Measurements from ENCODE around the gene MBOAT2. TPM values are rescaled to one million over a fixed set of nuclear protein-coding genes. Genes with fewer than 3 reads are reported as not detected.

Gene MBOAT2
- total and polyA plus RNA-seq, 2 experiments from 2014 or later = 15.9 to 22.7 TPM

- H3K9me2 ChIP-seq (ENCODE audit: insufficient read depth) = no peaks in the 10 kb centered on the region
- DNase-seq (ENCODE audit: low spot score) (no peak), ATAC-seq (no peak)
- peaks cover 23% of the 10 kb centered on the region for H4K20me1 ChIP-seq (replicated peaks; ENCODE audit: insufficient read depth)
- H3K36me3 Mint-ChIP-seq (ENCODE audit: low read depth) = peaks cover 11% of the 10 kb centered on the region
- H3K79me2 ChIP-seq (replicated peaks; ENCODE audit: insufficient read depth) = peaks cover 51% of the 10 kb centered on the region
- H3K27me3 ChIP-seq (ENCODE audit: insufficient read depth) = peaks cover 16% of the 10 kb centered on the region; the same call in 1 of the 2 replicates
- no peaks in the 10 kb centered on the region for H3K36me3 ChIP-seq (ENCODE audit: insufficient read depth)
- H3K9me3 Mint-ChIP-seq = 0 out of 3 replicates have a peak, but pooled peaks cover 7% of the 10 kb centered on the region
- peak overlapping the region; percentile 89 for H3K4me2 ChIP-seq
- no peak overlapping the region for H3K27ac Mint-ChIP-seq
- H3K4me1 ChIP-seq (ENCODE audit: insufficient read depth) = peaks cover 21% of the 10 kb centered on the region
- H3K27ac ChIP-seq (ENCODE audit: low read depth) = no peak overlapping the region
- H3F3A ChIP-seq (replicated peaks; ENCODE audit: low read depth) = 0 out of 2 replicates have a peak, but pooled peaks cover 4% of the 10 kb centered on the region
- H3K4me3 Mint-ChIP-seq = peak overlapping the region; percentile 87
- no peak for TF ChIP-seq ZNF331 (CRISPR knock-in tag; IDR thresholded peaks at IDR 0.05; ENCODE audit: low read depth)
- no peak overlapping the region for H2AFZ ChIP-seq
- H3K4me1 Mint-ChIP-seq = peaks cover 40% of the 10 kb centered on the region
- H3K4me3 ChIP-seq = peak overlapping the region; percentile 85
- H3K27me3 Mint-ChIP-seq (ENCODE audit: insufficient read depth, low read depth, poor library complexity) = peaks cover 12% of the 10 kb centered on the region
Observed at GRCh38 chr2:9002313-9002636, 1.2 kb downstream of the MBOAT2 start.

GRCh38 chr2:9001778-9002177 is 1.7 kb downstream of the MBOAT2 start:
- 0 out of 3 replicates have a peak, but pooled peaks cover 7% of the 10 kb centered on the region for H3K9me3 Mint-ChIP-seq
- peaks cover 56% of the 10 kb centered on the region for H3K79me2 ChIP-seq (replicated peaks; ENCODE audit: insufficient read depth)
- no peak overlapping the region for H2AFZ ChIP-seq
- peak overlapping the region; percentile 85 for H3K4me3 ChIP-seq
- no peak overlapping the region for H3K27ac ChIP-seq (ENCODE audit: low read depth)
- no peak for ATAC-seq
- H3K4me3 Mint-ChIP-seq = peak overlapping the region; percentile 87; the same call in 2 of the 3 replicates
- 0 out of 2 replicates have a peak, but pooled peaks cover 4% of the 10 kb centered on the region for H3F3A ChIP-seq (replicated peaks; ENCODE audit: low read depth)
- no peaks in the 10 kb centered on the region for H3K36me3 ChIP-seq (ENCODE audit: insufficient read depth)
- no peak overlapping the region for H3K27ac Mint-ChIP-seq
- peaks cover 23% of the 10 kb centered on the region for H4K20me1 ChIP-seq (replicated peaks; ENCODE audit: insufficient read depth)
- no peak for DNase-seq (ENCODE audit: low spot score)
- no peak for TF ChIP-seq EZH2 (IDR thresholded peaks at IDR 0.05; ENCODE audit: low read depth, unreplicated experiment)
- H3K27me3 Mint-ChIP-seq (ENCODE audit: insufficient read depth, low read depth, poor library complexity) = peaks cover 12% of the 10 kb centered on the region
- peaks cover 45% of the 10 kb centered on the region for H3K4me1 Mint-ChIP-seq
- no peaks in the 10 kb centered on the region for H3K9me2 ChIP-seq (ENCODE audit: insufficient read depth)
- H3K4me2 ChIP-seq = peak overlapping the region; percentile 89
- H3K4me1 ChIP-seq (ENCODE audit: insufficient read depth) = peaks cover 25% of the 10 kb centered on the region
- peaks cover 16% of the 10 kb centered on the region; the same call in 1 of the 2 replicates for H3K27me3 ChIP-seq (ENCODE audit: insufficient read depth)
- peaks cover 11% of the 10 kb centered on the region for H3K36me3 Mint-ChIP-seq (ENCODE audit: low read depth)

- Mint-ChIP-seq H3K4me1 (peaks cover 49% of the 10 kb centered on the region), H3K27me3 (ENCODE audit: insufficient read depth, low read depth, poor library complexity) (peaks cover 12% of the 10 kb centered on the region), H3K4me3 (no peak overlapping the region), H3K36me3 (ENCODE audit: low read depth) (peaks cover 11% of the 10 kb centered on the region), H3K27ac (no peak overlapping the region), H3K9me3 (0 out of 3 replicates have a peak, but pooled peaks cover 7% of the 10 kb centered on the region)
- DNase-seq (ENCODE audit: low spot score) (no peak), ATAC-seq (no peak)
- Histone ChIP-seq H3K36me3 (ENCODE audit: insufficient read depth) (no peaks in the 10 kb centered on the region), H3K9me2 (ENCODE audit: insufficient read depth) (no peaks in the 10 kb centered on the region), H3F3A (replicated peaks; ENCODE audit: low read depth) (0 out of 2 replicates have a peak, but pooled peaks cover 4% of the 10 kb centered on the region), H3K4me1 (ENCODE audit: insufficient read depth) (peaks cover 31% of the 10 kb centered on the region), H3K4me3 (no peak overlapping the region), H3K4me2 (no peak overlapping the region), H4K20me1 (replicated peaks; ENCODE audit: insufficient read depth) (peaks cover 23% of the 10 kb centered on the region), H2AFZ (no peak overlapping the region), H3K79me2 (replicated peaks; ENCODE audit: insufficient read depth) (peaks cover 61% of the 10 kb centered on the region), H3K27me3 (ENCODE audit: insufficient read depth) (peaks cover 16% of the 10 kb centered on the region; the same call in 1 of the 2 replicates), H3K27ac (ENCODE audit: low read depth) (no peak overlapping the region)
- TF ChIP-seq ZNF331 (CRISPR knock-in tag; IDR thresholded peaks at IDR 0.05; ENCODE audit: low read depth) (no peak), ZNF114 (CRISPR knock-in tag; IDR thresholded peaks at IDR 0.05) (no peak), NANOG (IDR thresholded peaks at IDR 0.05; ENCODE audit: borderline replicate concordance) (no peak), REST (IDR thresholded peaks at IDR 0.05; ENCODE audit: unreplicated experiment) (no peak), JUNB (IDR thresholded peaks at IDR 0.05; ENCODE audit: unreplicated experiment) (no peak), STAT1 (IDR thresholded peaks at IDR 0.05; ENCODE audit: unreplicated experiment) (no peak), CREB1 (CRISPR knock-in tag; IDR thresholded peaks at IDR 0.05; ENCODE audit: low read depth) (no peak)
Observed at GRCh38 chr2:9001229-9001628, 2.3 kb downstream of the MBOAT2 start.

Data from GM23338 (cell line).